Lung (tissue), 12 donors: Measurements from ENCODE around the gene DYTN. TPM values are rescaled to one million over a fixed set of nuclear protein-coding genes. Genes with fewer than 3 reads are reported as not detected.

Experiments
- ATAC-seq: fragments of 200-7000 bp; cut with Tn5 transposase; one replicate; pipeline ENCODE4 v1.9.1; 2020; ENCODE audit warnings: moderate number of reproducible peaks; ENCODE audit not compliant: insufficient read depth, low FRiP score
- DNase-seq, 3 donors: peaks; one replicate each; pipeline ENCODE4 v3.0.0-alpha.2; 2013 to 2017
- H3K27ac ChIP-seq, 2 donors: one replicate each; pipeline ENCODE4 v1.5.1; 2013; ENCODE audit warnings: mild to moderate bottlenecking in 2 of 2, moderate library complexity in 2 of 2, control low read depth in 1 of 2, inconsistent platforms in 1 of 2, low read depth in 1 of 2, low read length in 1 of 2
- H3K27me3 ChIP-seq, 3 donors: one replicate each; pipeline ENCODE4 v1.5.1; 2013; ENCODE audit warnings: low read length in 2 of 3; ENCODE audit not compliant: control insufficient read depth in 3 of 3, insufficient read depth in 3 of 3
- H3K36me3 ChIP-seq, 4 donors: one replicate each; pipeline ENCODE4 v1.5.1; 2013; ENCODE audit warnings: low read length in 4 of 4, mild to moderate bottlenecking in 1 of 4, moderate library complexity in 1 of 4; ENCODE audit not compliant: control insufficient read depth in 4 of 4, insufficient read depth in 4 of 4
- H3K4me1 ChIP-seq, 5 donors: one replicate each; pipeline ENCODE4 v1.5.1; 2013; ENCODE audit warnings: low read length in 5 of 5, mild to moderate bottlenecking in 2 of 5, moderate library complexity in 1 of 5; ENCODE audit not compliant: control insufficient read depth in 5 of 5, insufficient read depth in 5 of 5
- H3K4me3 ChIP-seq: one replicate; pipeline ENCODE4 v1.5.1; 2013; ENCODE audit warnings: mild to moderate bottlenecking, control low read depth, moderate library complexity
- H3K9ac ChIP-seq, 2 donors: one replicate each; pipeline ENCODE4 v1.5.1; 2013; ENCODE audit warnings: low read length in 2 of 2, control low read depth in 1 of 2; ENCODE audit not compliant: insufficient read depth in 1 of 2
- H3K9me3 ChIP-seq, 4 donors: one replicate each; pipeline ENCODE4 v1.5.1; 2013; ENCODE audit warnings: low read length in 3 of 4, mild to moderate bottlenecking in 1 of 4, moderate library complexity in 1 of 4; ENCODE audit not compliant: control insufficient read depth in 4 of 4, insufficient read depth in 3 of 4
- CTCF ChIP-seq: IDR thresholded peaks from 2 replicates; pipeline ENCODE4 v1.5.1; 2012; ENCODE audit warnings: mild to moderate bottlenecking; ENCODE audit errors: control extremely low read depth, extremely low read depth
- WGBS, 2 donors: extraction: QIAGEN DNeasy Blood & Tissue Kit; methylation state at CpG; one replicate each; pipeline ENCODE4 v1.1.7; 2013; 5-methylcytosine and 5-hydroxymethylcytosine counted together
- polyA plus RNA-seq, 2 donors: library from polyadenylated mRNA; stranded (reverse); fragments of 200-250 nt; gene quantifications; one replicate each; pipeline ENCODE4 v1.2.1, GENCODE V29; 2013
- total RNA-seq, 2 donors: library from RNA; depleted of rRNA in 1 of 2; stranded (reverse); fragments of >200 nt in 1 of 2; gene quantifications; one replicate each; pipeline ENCODE4 v1.2.1, GENCODE V29; 2014 to 2021
- donor health status: control.
- donor health status: control.
- donor health status: Bipolar disorder and iron deficiency.
- donor health status: healthy.
- donor health status: DM: yes; HTN: yes; CAD: no.

The DYTN gene
- total and polyA plus RNA-seq, 4 donors = 0.07 TPM; not detected in 3

- H3K27ac ChIP-seq = no peak overlapping the region
- no peak for TF ChIP-seq CTCF
- no peak overlapping the region for H3K9ac ChIP-seq
- H3K9me3 ChIP-seq = peaks cover 0 to 2% (median 0%) of the 10 kb centered on the region in 4 donors
- ATAC-seq (no peak), DNase-seq (no peak)
- H3K4me1 ChIP-seq = no peaks in the 10 kb centered on the region
- H3K27me3 ChIP-seq = no peaks in the 10 kb centered on the region
- H3K4me3 ChIP-seq = no peak overlapping the region
- 17% methylated on average over 8 of the region's 8 CpGs for WGBS, 2 donors
- H3K36me3 ChIP-seq = no peaks in the 10 kb centered on the region
These were observed 18.0 kb downstream of the DYTN start for GRCh38 chr2:206700156-206700555.

- DNase-seq = no peak
- 78 to 95% methylated on average over 3 of the region's 3 CpGs for WGBS, 2 donors
- no peaks in the 10 kb centered on the region for H3K4me1 ChIP-seq
- no peak for ATAC-seq
- no peaks in the 10 kb centered on the region for H3K27me3 ChIP-seq
- no peak overlapping the region for H3K4me3 ChIP-seq
- TF ChIP-seq CTCF = no peak
- H3K27ac ChIP-seq = no peak overlapping the region
- H3K9ac ChIP-seq = no peak overlapping the region
- no peaks in the 10 kb centered on the region for H3K36me3 ChIP-seq
- peaks cover 0 to 2% (median 0%) of the 10 kb centered on the region in 4 donors for H3K9me3 ChIP-seq
These were observed 19.4 kb downstream of the DYTN start for GRCh38 chr2:206698811-206699210.

- Histone ChIP-seq H3K36me3 (no peaks in the 10 kb centered on the region), H3K27ac (no peak overlapping the region), H3K9me3 (no peaks in the 10 kb centered on the region), H3K4me3 (no peak overlapping the region), H3K4me1 (no peaks in the 10 kb centered on the region), H3K9ac (no peak overlapping the region), H3K27me3 (no peaks in the 10 kb centered on the region)
- no peak for TF ChIP-seq CTCF
- ATAC-seq = no peak
- DNase-seq = no peak
These were observed 21.3 kb downstream of the DYTN start for GRCh38 chr2:206696910-206697309.

GRCh38 chr2:206693399-206694137, 24.6 kb downstream of the DYTN start:
- H3K9me3 ChIP-seq = no peaks in the 10 kb centered on the region
- no peak overlapping the region for H3K27ac ChIP-seq
- no peaks in the 10 kb centered on the region for H3K4me1 ChIP-seq
- H3K36me3 ChIP-seq = no peaks in the 10 kb centered on the region
- peak; percentile 77 for ATAC-seq
- DNase-seq = peak; percentile 17 to 77 (median 62)
- no peaks in the 10 kb centered on the region for H3K27me3 ChIP-seq
- peak; percentile 58 for TF ChIP-seq CTCF
- WGBS, 2 donors = 37 to 49% methylated on average over 5 of the region's 5 CpGs
- no peak overlapping the region for H3K4me3 ChIP-seq
- H3K9ac ChIP-seq = no peak overlapping the region
